AG09319 (cell line): Measurements from ENCODE around the gene CLSTN1.

Source experiments
- DNase-seq: peaks from one replicate; pipeline ENCODE4 v3.0.0-alpha.2; 2010; ENCODE audit warnings: low read depth; ENCODE audit errors: extremely low read depth
- TF ChIP-seq, protein P1 (sequence below): IDR thresholded peaks from 2 replicates; pipeline ENCODE4 v1.5.1; 2011; ENCODE audit warnings: low read depth, mild to moderate bottlenecking, inconsistent platforms, low read length, moderate library complexity

The CLSTN1 gene

DNA sequence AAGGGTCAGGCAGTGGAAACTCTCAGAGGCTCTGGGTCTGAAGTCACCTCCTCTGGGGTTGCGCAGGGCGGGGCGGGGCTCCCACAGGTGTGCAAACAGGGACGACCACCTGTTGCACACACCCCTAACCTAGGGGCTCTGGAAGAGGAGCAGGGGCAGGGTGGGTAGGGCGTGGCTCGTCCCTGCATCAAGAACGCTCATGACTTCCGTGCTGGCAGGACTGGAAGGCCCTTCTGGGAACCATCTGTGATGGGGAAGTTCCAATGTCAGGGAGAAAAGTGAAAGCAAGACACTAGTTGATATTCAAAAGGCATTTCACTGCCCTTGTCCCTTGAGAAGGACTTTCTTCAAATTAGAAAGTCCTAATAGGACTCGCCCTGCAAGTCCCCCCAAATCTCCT, 22.1 kb upstream of the CLSTN1 start:
- no peak for DNase-seq
- TF ChIP-seq, protein P1, sequence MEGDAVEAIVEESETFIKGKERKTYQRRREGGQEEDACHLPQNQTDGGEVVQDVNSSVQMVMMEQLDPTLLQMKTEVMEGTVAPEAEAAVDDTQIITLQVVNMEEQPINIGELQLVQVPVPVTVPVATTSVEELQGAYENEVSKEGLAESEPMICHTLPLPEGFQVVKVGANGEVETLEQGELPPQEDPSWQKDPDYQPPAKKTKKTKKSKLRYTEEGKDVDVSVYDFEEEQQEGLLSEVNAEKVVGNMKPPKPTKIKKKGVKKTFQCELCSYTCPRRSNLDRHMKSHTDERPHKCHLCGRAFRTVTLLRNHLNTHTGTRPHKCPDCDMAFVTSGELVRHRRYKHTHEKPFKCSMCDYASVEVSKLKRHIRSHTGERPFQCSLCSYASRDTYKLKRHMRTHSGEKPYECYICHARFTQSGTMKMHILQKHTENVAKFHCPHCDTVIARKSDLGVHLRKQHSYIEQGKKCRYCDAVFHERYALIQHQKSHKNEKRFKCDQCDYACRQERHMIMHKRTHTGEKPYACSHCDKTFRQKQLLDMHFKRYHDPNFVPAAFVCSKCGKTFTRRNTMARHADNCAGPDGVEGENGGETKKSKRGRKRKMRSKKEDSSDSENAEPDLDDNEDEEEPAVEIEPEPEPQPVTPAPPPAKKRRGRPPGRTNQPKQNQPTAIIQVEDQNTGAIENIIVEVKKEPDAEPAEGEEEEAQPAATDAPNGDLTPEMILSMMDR, result no peak

DNA sequence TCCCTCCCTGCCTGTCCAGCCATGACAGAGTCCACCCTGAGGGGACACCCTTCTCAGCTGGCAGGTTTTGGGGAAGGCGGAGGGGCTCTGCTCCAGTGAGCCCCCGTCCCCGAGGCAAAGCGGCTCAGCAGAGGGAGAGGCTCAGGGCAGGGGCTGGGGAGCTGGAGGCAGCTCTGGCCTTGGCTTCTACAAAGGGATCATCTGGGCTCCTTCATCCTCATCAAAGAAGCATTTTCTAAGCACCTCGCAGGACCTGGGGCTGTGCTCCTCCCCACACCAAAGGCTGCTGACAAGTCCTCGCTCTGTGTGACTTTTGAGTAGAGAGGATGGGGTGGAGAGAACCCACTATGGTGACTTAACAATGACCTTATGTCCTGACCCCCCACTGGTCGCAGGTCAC, 21.0 kb upstream of the CLSTN1 start:
- DNase-seq, result no peak
- TF ChIP-seq, protein P1, result no peak

DNA sequence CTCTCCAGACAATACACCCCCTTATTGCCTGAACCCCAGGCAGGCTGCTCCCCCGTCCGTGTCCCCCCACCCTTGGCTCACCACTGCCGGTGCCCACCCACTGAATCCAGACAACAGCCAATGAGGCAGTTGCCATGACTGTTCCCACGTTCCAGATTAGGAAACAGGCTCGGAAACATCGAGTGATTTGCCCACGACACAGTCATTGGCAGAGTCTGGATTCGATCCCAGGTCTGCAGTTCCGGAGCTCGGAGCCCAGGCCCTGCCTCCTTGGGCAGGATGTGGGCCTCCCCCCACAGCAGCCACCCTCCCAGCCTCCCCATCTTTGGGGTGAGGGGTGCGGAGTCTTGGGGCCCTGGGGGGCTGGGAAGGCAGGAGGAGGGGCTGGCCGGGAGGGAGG, 20.3 kb upstream of the CLSTN1 start:
- TF ChIP-seq, protein P1, result no peak
- DNase-seq, result no peak

DNA sequence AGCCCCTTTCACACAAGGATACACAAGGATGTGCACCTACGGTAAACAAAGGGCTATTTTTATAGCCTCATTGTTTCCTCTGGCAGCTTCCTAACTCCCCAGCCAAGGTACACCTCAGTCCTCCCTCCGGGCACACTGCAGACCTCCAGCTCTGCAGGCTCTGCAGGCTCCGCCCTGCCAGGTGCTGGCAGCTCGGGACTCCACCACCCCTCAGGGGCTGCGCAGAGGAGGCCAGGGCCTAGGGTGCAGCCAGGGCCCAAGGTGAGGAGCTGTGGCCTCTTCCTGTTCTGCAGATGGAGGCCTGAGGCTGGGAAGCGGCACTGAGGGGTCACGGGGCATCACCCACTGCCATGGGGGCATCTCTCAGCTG, 19.8 kb upstream of the CLSTN1 start:
- TF ChIP-seq, protein P1, result no peak
- no peak for DNase-seq

DNA sequence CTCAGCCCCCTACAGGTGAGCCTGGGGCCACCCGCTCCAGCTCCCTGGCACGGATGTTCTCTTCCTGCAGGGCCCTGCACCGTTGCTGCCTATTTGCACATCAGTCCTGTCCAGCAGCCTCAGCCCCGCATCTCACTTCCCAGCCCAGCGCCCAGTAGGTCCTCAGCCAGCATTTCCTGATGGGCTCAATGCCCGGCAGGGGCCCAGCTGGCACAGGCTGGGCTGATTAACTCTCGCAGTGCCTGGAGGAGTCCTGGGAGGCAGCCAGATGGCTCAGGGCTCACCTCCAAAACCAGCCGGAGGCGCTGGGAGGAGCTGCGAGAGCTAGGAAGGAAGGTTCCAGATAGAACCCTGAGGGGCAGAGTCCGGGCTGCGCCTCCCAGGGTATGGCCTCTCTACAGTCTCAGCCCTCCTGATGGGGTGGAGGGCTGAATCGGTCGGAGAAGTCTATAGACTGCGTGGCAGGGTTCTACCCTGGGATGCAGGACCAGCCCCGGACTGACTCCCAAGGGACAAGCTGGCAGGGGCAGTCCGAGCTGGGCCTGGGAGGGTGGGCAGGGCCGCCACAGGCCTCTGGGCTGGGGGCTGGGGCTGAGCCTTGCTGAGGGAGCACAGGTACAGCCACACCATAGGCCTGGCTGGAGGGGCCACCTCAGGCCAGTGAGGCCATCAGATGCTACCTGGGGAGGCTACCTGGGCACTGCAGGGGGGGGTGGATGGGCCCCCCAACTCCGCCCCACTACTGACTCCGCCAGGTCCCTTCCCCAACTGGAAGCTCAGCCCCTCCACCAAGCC, 19.2 kb upstream of the CLSTN1 start:
- TF ChIP-seq, protein P1, result no peak
- no peak for DNase-seq

DNA sequence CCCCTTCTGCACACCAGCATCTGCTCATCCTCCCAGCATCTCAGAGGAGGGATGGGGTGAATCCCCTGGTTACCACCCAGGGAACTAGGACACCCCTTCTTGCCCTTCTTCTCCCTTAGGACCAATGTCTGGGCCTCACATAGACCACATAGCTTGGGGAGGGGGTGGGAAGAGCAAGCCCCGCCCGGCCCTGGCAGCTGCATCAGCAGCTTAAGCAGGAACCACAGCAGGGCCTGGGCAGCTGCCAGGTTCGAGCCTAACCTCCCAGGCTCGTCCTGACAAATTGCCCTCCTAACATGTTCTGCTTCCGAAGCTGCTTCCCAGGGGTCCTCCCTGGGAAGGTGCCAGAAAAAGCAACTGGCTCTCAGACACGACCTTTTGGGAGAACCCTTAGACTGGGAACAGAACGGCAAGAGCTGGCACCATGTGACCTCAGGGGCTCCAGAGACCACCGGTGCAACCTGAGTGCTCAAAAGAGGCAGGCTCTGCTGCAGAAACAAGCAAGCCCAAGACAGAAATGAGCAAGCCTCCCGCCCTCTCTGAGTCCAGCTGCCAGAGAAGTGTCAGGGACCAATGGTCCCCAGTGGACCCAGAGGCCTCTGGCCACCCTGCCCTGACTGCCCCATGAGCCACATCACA, 18.4 kb upstream of the CLSTN1 start:
- TF ChIP-seq, protein P1, result no peak
- no peak for DNase-seq

DNA sequence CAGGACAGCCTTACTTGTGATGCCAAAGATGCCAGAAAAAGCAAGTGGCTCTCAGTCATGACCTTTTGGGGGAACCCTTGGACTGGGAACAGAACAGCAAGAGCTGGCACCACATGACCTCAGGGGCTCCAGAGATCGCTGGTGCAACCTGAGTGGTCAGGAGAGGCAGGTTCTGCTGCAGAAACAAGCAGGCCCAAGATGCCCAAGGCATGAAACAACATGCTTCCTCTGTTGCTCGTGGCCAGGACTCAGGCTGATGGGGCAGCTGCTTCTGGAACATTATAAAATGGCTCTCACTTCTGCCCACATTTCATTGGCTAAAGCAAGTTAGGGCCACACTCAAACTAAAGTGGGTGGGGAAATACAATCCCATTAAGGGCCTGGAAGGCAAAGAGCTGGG, 17.7 kb upstream of the CLSTN1 start:
- TF ChIP-seq, protein P1, result no peak
- DNase-seq, result no peak
